SU-DHL-6 (cell line): ENCODE results near the gene SLC13A1.
"Not testable (repeated sequence)": the region's sequence is repeated elsewhere in the genome, so short reads cannot be mapped to it uniquely, and the experiment has no call there.

Experiments used
- CTCF ChIP-seq: fragments of 200-600 bp; sonication (generic); IDR thresholded peaks from one replicate; pipeline ENCODE4 v1.5.1; 2017; ENCODE audit warnings: antibody characterized with exemption, mild to moderate bottlenecking, low read length, moderate library complexity; ENCODE audit not compliant: insufficient read depth, poor library complexity, severe bottlenecking
- EZH2phosphoT487 ChIP-seq: fragments of 200-600 bp; sonication (generic), shearing (Covaris generic); conservative IDR thresholded peaks from 2 replicates; pipeline ENCODE4 v1.6.1; 2018; ENCODE audit warnings: mild to moderate bottlenecking, antibody characterized with exemption, low read length, moderate library complexity, mixed read lengths

- TF ChIP-seq CTCF, EZH2phosphoT487: not testable (repeated sequence)
Measured at GRCh38 chr7:123227666-123228065, 27.9 kb upstream of the SLC13A1 start.
